GM23338 (cell line): ENCODE data around the gene PIK3R5. TPM values are rescaled to one million over a fixed set of nuclear protein-coding genes. Genes with fewer than 3 reads are reported as not detected.

Experiments
- ATAC-seq: fragments of 200-7000 bp; cut with Tn5 transposase; 3 replicates; pipeline ENCODE4 v1.9.1; 2020
- DNase-seq: peaks from one replicate; pipeline ENCODE4 v3.0.0-alpha.2; 2015; ENCODE audit warnings: low spot score
- H2AFZ ChIP-seq: fragments of 200-600 bp; sonication (generic); 2 replicates; pipeline ENCODE4 v1.8.0; 2016; ENCODE audit warnings: antibody characterized with exemption, mild to moderate bottlenecking, moderate library complexity
- H3F3A ChIP-seq: fragments of 200-600 bp; sonication (generic); replicated peaks from 2 replicates; pipeline ENCODE4 v1.8.0; 2017; ENCODE audit warnings: antibody characterized with exemption, mixed run types, low read depth
- H3K27ac ChIP-seq: fragments of 200-600 bp; sonication (generic); 2 replicates; pipeline ENCODE4 v1.6.1; 2016; ENCODE audit warnings: low read depth
- H3K27me3 ChIP-seq: fragments of 200-600 bp; sonication (generic); 2 replicates; pipeline ENCODE4 v1.8.0; 2016; ENCODE audit warnings: mild to moderate bottlenecking, mixed run types, moderate library complexity; ENCODE audit not compliant: insufficient read depth
- H3K36me3 ChIP-seq: fragments of 200-600 bp; sonication (generic); 2 replicates; pipeline ENCODE4 v1.8.0; 2016; ENCODE audit warnings: mild to moderate bottlenecking; ENCODE audit not compliant: insufficient read depth
- H3K4me1 ChIP-seq: fragments of 200-600 bp; sonication (generic); 2 replicates; pipeline ENCODE4 v1.8.0; 2016; ENCODE audit warnings: mild to moderate bottlenecking, moderate library complexity; ENCODE audit not compliant: insufficient read depth
- H3K4me2 ChIP-seq: fragments of 200-600 bp; sonication (generic); 2 replicates; pipeline ENCODE4 v1.7.1; 2017; ENCODE audit warnings: mixed run types
- H3K4me3 ChIP-seq: fragments of 200-600 bp; sonication (generic); 2 replicates; pipeline ENCODE4 v1.6.1; 2016; ENCODE audit warnings: mixed run types
- H3K79me2 ChIP-seq: fragments of 200-600 bp; sonication (generic); replicated peaks from 2 replicates; pipeline ENCODE4 v1.8.0; 2017; ENCODE audit warnings: mild to moderate bottlenecking; ENCODE audit not compliant: insufficient read depth
- H3K9me2 ChIP-seq: fragments of 200-600 bp; sonication (generic); 2 replicates; pipeline ENCODE4 v1.8.0; 2017; ENCODE audit not compliant: insufficient read depth
- H4K20me1 ChIP-seq: fragments of 200-600 bp; sonication (generic); replicated peaks from 2 replicates; pipeline ENCODE4 v1.8.0; 2017; ENCODE audit warnings: mild to moderate bottlenecking; ENCODE audit not compliant: insufficient read depth
- H3K27ac Mint-ChIP-seq: 2 replicates; pipeline ENCODE4 v1.8.0; 2020; ENCODE audit warnings: inconsistent platforms, mild to moderate bottlenecking, moderate library complexity, mixed read lengths
- H3K27me3 Mint-ChIP-seq: 3 replicates; pipeline ENCODE4 v1.8.0; 2022; ENCODE audit warnings: low read depth, mild to moderate bottlenecking, moderate library complexity, mixed read lengths, inconsistent platforms; ENCODE audit not compliant: insufficient read depth, poor library complexity
- H3K36me3 Mint-ChIP-seq: 3 replicates; pipeline ENCODE4 v1.8.0; 2021; ENCODE audit warnings: low read depth, mild to moderate bottlenecking, inconsistent platforms, moderate library complexity, mixed read lengths
- H3K4me1 Mint-ChIP-seq: 3 replicates; pipeline ENCODE4 v1.8.0; 2020; ENCODE audit warnings: mild to moderate bottlenecking, inconsistent platforms, mixed read lengths
- H3K4me3 Mint-ChIP-seq: 3 replicates; pipeline ENCODE4 v1.8.0; 2021; ENCODE audit warnings: moderate library complexity, mild to moderate bottlenecking, inconsistent platforms, mixed read lengths
- H3K9me3 Mint-ChIP-seq: 3 replicates; pipeline ENCODE4 v1.8.0; 2020; ENCODE audit warnings: moderate library complexity, mild to moderate bottlenecking, inconsistent platforms, mixed read lengths
- CREB1 ChIP-seq: fragments of 250-450 bp; sonication (Bioruptor Pico); IDR thresholded peaks from 2 replicates; pipeline ENCODE4 v1.5.0; 2020; ENCODE audit warnings: low read depth, mild to moderate bottlenecking, moderate library complexity
- CTCF ChIP-seq, 2 experiments: fragments of 200-600 bp in 1 of 2; sonication (generic) in 1 of 2; conservative IDR thresholded peaks; 2 replicates each; pipeline versions ENCODE4 v1.5.1 to v1.6.1; 2016 to 2017; ENCODE audit warnings: antibody characterized with exemption in 2 of 2, low read depth in 2 of 2, mild to moderate bottlenecking in 2 of 2, moderate library complexity in 1 of 2
- ETS1 ChIP-seq: IDR thresholded peaks from 2 replicates; pipeline ENCODE4 v1.6.1; 2016; ENCODE audit warnings: antibody characterized with exemption
- EZH2 ChIP-seq: fragments of 200-600 bp; sonication (generic); IDR thresholded peaks from one replicate; pipeline ENCODE4 v1.8.0; 2017; ENCODE audit warnings: antibody characterized with exemption, mild to moderate bottlenecking, low read depth; ENCODE audit not compliant: unreplicated experiment
- EZH2phosphoT487 ChIP-seq: fragments of 200-600 bp; sonication (generic); IDR thresholded peaks from one replicate; pipeline ENCODE4 v1.8.1; 2018; ENCODE audit warnings: antibody characterized with exemption; ENCODE audit not compliant: unreplicated experiment
- JUNB ChIP-seq: IDR thresholded peaks from one replicate; pipeline ENCODE4 v1.6.1; 2016; ENCODE audit warnings: antibody characterized with exemption; ENCODE audit not compliant: unreplicated experiment
- NANOG ChIP-seq: IDR thresholded peaks from 2 replicates; pipeline ENCODE4 v1.6.1; 2016; ENCODE audit warnings: antibody characterized with exemption, borderline replicate concordance
- POLR2AphosphoS5 ChIP-seq: IDR thresholded peaks from 2 replicates; pipeline ENCODE4 v1.6.1; 2016; ENCODE audit warnings: antibody characterized with exemption, low read depth
- REST ChIP-seq: IDR thresholded peaks from one replicate; pipeline ENCODE4 v1.6.1; 2018; ENCODE audit warnings: antibody characterized with exemption; ENCODE audit not compliant: unreplicated experiment
- STAT1 ChIP-seq: IDR thresholded peaks from one replicate; pipeline ENCODE4 v1.6.1; 2016; ENCODE audit warnings: antibody characterized with exemption; ENCODE audit not compliant: unreplicated experiment
- ZNF114 ChIP-seq: fragments of 250-450 bp; sonication (Bioruptor Pico); IDR thresholded peaks from 2 replicates; pipeline ENCODE4 v1.5.0; 2020; ENCODE audit warnings: mild to moderate bottlenecking, moderate library complexity
- ZNF331 ChIP-seq: fragments of 250-450 bp; sonication (Bioruptor Pico); IDR thresholded peaks from 2 replicates; pipeline ENCODE4 v1.5.0; 2020; ENCODE audit warnings: low read depth, mild to moderate bottlenecking, moderate library complexity
- ZNF462 ChIP-seq: fragments of 250-450 bp; sonication (Bioruptor Pico); IDR thresholded peaks from 2 replicates; pipeline ENCODE4 v1.5.0; 2020; ENCODE audit warnings: mild to moderate bottlenecking, moderate library complexity
- polyA plus RNA-seq: library from polyadenylated mRNA; unstranded; fragments of >200 nt; fragmentation: Nextera tagmentation; extraction: Ambion mirVana; gene quantifications from 2 replicates; pipeline ENCODE4 v1.2.1, GENCODE V29; 2016
- total RNA-seq: library from RNA; depleted of rRNA; stranded (reverse); fragments of >200 nt; shearing (Covaris generic); gene quantifications from 2 replicates; pipeline ENCODE4 v1.2.3, GENCODE V29; 2014

The PIK3R5 gene
- total and polyA plus RNA-seq, 2 experiments from 2014 or later: 1.7 to 9.4 TPM

- DNase-seq (no peak), ATAC-seq (no peak)
- H3K4me3 Mint-ChIP-seq: no peak overlapping the region
Measured at GRCh38 chr17:8910969-8911604, 54.4 kb downstream of the PIK3R5 start.

More at GRCh38 chr17:8910969-8911604, 54.4 kb downstream of the PIK3R5 start:
- Histone ChIP-seq H3K79me2 (no peaks in the 10 kb centered on the region), H3K27me3 (no peaks in the 10 kb centered on the region), H3K27ac (no peak overlapping the region), H3F3A (no peaks in the 10 kb centered on the region), H3K4me3 (no peak overlapping the region), H4K20me1 (no peaks in the 10 kb centered on the region), H3K9me2 (no peaks in the 10 kb centered on the region), H3K4me1 (no peaks in the 10 kb centered on the region), H3K36me3 (no peaks in the 10 kb centered on the region), H2AFZ (no peak overlapping the region), H3K4me2 (no peak overlapping the region)
- 0 out of 3 replicates have a peak, but pooled peaks cover 2% of the 10 kb centered on the region for H3K36me3 Mint-ChIP-seq
- H3K27me3 Mint-ChIP-seq: peaks cover 8% of the 10 kb centered on the region
- no peak overlapping the region for H3K27ac Mint-ChIP-seq
- H3K9me3 Mint-ChIP-seq: no peaks in the 10 kb centered on the region
- TF ChIP-seq NANOG (no peak), CREB1 (no peak), ZNF462 (no peak), POLR2AphosphoS5 (no peak), EZH2 (no peak), ETS1 (no peak), EZH2phosphoT487 (no peak), JUNB (no peak), REST (no peak), ZNF114 (CRISPR knock-in tag) (no peak), ZNF331 (CRISPR knock-in tag) (no peak), CTCF (conservative IDR thresholded peaks at IDR 0.05; ENCODE audit: low read depth in 2 of 2) (no peak), STAT1 (no peak)
- H3K4me1 Mint-ChIP-seq: no peaks in the 10 kb centered on the region
